Retinal pigment epithelial cell (primary cell): Measurements from ENCODE around the gene HMOX1.

Experiments used
- DNase-seq: peaks from one replicate; pipeline ENCODE4 v3.0.0-alpha.2; 2010; ENCODE audit warnings: low read depth
- H3K4me3 ChIP-seq: 2 replicates; pipeline ENCODE4 v1.5.1; 2011; ENCODE audit warnings: mild to moderate bottlenecking, low read length, control low read depth, moderate library complexity
- CTCF ChIP-seq: conservative IDR thresholded peaks from 2 replicates; pipeline ENCODE4 v1.5.1; 2011; ENCODE audit warnings: low read depth, low read length, control low read depth, inconsistent platforms

The HMOX1 gene

DNA sequence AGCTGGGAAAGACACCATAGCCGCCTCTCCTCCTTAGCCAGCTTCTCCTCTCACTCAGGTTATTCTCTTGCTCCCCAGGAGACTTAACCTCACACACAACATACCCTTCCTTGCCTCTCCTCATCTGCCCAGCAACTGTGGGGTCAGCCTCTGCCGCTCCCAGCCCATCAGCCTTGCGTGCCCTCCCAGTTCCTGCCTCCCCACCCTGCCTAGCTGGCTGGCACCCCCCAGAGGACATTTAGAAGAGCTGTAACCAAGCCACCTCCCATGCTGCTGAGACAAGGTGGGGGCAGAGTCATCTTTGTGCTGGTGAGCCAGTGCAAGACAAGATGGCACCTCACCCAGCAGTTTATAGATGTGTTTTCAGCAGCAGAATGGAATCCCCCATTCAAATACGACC lies 43.0 kb upstream of the HMOX1 start:
- peak; percentile 7 for TF ChIP-seq CTCF
- no peak for DNase-seq
- H3K4me3 ChIP-seq = no peak overlapping the region

GRCh38 chr22:35341090-35341874 lies 39.6 kb upstream of the HMOX1 start:
- DNase-seq = no peak
- no peak for TF ChIP-seq CTCF
- no peak overlapping the region for H3K4me3 ChIP-seq

DNA sequence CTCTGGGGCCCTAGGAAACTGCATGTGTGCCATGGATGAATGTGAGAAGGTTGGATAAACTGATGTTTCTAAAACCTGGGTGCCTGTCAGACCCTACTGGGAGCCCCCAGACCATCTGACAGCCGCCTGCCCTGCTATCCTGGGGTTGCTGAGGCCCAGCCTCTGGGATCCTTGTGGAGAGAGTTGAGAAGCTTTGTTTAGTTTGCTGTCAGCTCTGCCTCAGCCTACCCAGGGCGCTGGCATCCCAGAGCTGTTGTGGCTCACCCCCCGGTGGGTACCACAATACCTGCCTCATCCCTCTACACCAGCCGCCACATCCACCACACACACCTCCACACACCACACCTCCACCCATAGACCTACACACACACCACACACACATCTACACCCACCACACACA lies 38.5 kb upstream of the HMOX1 start:
- TF ChIP-seq CTCF = no peak
- H3K4me3 ChIP-seq = no peak overlapping the region
- no peak for DNase-seq

DNA sequence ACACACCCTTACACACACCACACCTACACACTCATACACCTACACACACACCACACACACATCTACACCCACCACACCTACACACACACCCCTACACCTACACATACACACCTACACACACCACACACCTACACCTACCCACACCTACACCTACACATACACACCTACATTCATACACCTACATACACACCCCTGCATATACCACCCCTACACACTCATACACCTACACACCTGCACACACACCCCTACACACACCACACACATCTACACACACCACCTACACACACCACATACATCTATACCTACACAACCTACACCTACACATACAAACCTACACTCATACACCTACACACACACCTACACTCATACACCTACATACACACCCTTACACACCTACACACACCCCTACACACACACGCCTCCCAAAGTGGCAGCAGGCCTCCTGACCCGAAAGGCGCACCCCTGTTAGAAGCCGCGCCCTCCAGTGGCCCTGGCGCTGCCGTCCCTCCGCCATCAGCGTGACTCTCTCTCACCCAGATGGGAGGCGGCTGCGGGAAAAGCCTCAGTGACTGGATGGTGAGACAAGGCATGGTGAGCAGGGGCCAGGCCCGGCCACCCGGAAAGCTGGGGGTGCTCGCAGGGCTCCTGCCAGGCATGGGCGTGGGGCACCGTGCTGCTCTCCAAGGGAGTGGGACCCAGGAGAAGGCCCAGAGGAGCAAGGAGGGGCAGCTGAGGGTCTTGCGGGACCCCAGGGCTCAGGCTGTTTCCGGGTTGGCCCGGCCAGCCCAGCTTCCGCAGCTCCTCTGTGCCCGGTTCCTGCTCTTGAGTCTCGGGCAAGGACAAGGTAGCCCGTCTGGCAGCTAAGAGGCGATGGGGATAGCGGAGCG lies 37.0 kb upstream of the HMOX1 start:
- no peak overlapping the region for H3K4me3 ChIP-seq
- no peak for TF ChIP-seq CTCF
- no peak for DNase-seq

DNA sequence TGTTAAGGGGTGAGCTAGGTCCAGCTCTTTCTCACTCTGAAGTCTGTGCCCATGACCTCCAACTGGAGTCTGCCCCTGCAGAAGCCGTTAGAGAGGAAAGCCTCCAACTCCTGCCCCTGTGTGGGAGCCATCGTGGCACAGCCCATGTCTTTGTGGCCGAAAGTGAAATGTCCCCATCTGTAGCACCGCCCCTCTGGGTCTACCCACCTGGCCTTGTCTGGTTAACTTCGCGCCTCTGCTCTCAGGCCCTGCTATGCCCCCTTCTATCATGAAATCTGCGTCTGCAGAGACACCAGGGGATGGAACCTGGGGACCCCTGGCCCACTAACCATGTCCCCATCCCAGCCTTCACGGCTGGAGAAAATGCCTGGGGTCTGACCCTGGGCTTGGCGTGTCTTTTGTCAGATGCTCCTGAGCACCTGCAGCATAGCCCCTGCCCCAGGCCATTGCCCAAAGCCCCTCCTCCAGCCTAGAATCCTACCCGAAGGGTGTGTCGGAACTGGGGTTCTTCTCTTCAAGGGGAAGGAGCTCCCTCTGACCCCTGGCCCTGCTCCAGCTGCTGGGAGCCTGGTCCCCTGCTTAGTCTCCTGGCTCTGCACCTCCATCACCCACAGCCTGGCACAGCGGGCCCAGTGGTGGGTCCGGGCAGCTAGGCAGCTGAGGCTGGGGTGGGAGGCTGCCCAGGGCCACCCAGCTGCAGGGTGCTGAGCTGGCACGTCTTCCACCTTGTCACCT lies 35.8 kb upstream of the HMOX1 start:
- no peak overlapping the region for H3K4me3 ChIP-seq
- TF ChIP-seq CTCF = no peak
- DNase-seq = no peak

GRCh38 chr22:35345808-35346505 lies 34.9 kb upstream of the HMOX1 start:
- DNase-seq = no peak
- no peak for TF ChIP-seq CTCF
- H3K4me3 ChIP-seq = no peak overlapping the region
